GM18508 (cell line): ENCODE data around the gene MUS81.

Experiments used
- ATAC-seq: cut with Tn5 transposase; IDR thresholded peaks from one replicate; pipeline ENCODE4 v1.9.1; 2021; ENCODE audit warnings: moderate number of reproducible peaks; ENCODE audit not compliant: insufficient read depth, unreplicated experiment

The MUS81 gene

GRCh38 chr11:65870706-65871681 lies 10.8 kb downstream of the MUS81 start:
- no peak for ATAC-seq

GRCh38 chr11:65871811-65872548 lies 11.7 kb downstream of the MUS81 start:
- no peak for ATAC-seq

- ATAC-seq, result no peak
Observed at GRCh38 chr11:65872586-65873317, 12.5 kb downstream of the MUS81 start, which contains the start of gene EFEMP2. Gene EFEMP2, minus strand, starts transcription at chr11:65872800. Its CDS starts 446 bp downstream, at chr11:65872354.

- no peak for ATAC-seq
Observed at GRCh38 chr11:65873318-65874156, 13.3 kb downstream of the MUS81 start.

- no peak for ATAC-seq
Observed at GRCh38 chr11:65879617-65880016, 19.4 kb downstream of the MUS81 start, which contains the start of gene CTSW. Gene CTSW, plus strand, starts transcription at chr11:65879837. Its CDS starts 18 bp downstream, at chr11:65879855.

- no peak for ATAC-seq
Observed at GRCh38 chr11:65880027-65880426, 19.8 kb downstream of the MUS81 start.

- no peak for ATAC-seq
Observed at GRCh38 chr11:65880844-65881421, 20.7 kb downstream of the MUS81 start.

- ATAC-seq, result no peak
Observed at GRCh38 chr11:65882120-65883057, 22.2 kb downstream of the MUS81 start.

GRCh38 chr11:65883058-65883761 lies 23.0 kb downstream of the MUS81 start:
- no peak for ATAC-seq

GRCh38 chr11:65883786-65884715 lies 23.8 kb downstream of the MUS81 start:
- ATAC-seq, result no peak

- no peak for ATAC-seq
Observed at GRCh38 chr11:65884716-65885092, 24.5 kb downstream of the MUS81 start.

- no peak for ATAC-seq
Observed at GRCh38 chr11:65885231-65885630, 25.0 kb downstream of the MUS81 start.

- no peak for ATAC-seq
Observed at GRCh38 chr11:65885808-65886536, 25.7 kb downstream of the MUS81 start.

GRCh38 chr11:65886826-65887722 lies 26.8 kb downstream of the MUS81 start:
- no peak for ATAC-seq

- no peak for ATAC-seq
Observed at GRCh38 chr11:65887723-65888162, 27.5 kb downstream of the MUS81 start.
